A673 (cell line): ENCODE data around the gene GMDS.

Experiments
- CTCF ChIP-seq: fragments of 300-800, 200-600 bp; sonication (generic); conservative IDR thresholded peaks from 2 replicates; pipeline ENCODE4 v1.5.1; 2017; ENCODE audit warnings: low read depth, mild to moderate bottlenecking, antibody characterized with exemption, low read length, moderate library complexity, mixed read lengths
- EZH2 ChIP-seq: fragments of 200-600 bp; sonication (generic); IDR thresholded peaks from 2 replicates; pipeline ENCODE4 v1.6.1; 2017; ENCODE audit warnings: borderline replicate concordance, low read depth, mild to moderate bottlenecking, mixed read lengths, antibody characterized with exemption, low read length; ENCODE audit not compliant: poor library complexity, severe bottlenecking

- TF ChIP-seq CTCF (no peak), EZH2 (no peak)
Measured at GRCh38 chr6:1997702-1998101, 247.7 kb downstream of the GMDS start.
